Measurements from ENCODE around the gene LLGL1.

DNA sequence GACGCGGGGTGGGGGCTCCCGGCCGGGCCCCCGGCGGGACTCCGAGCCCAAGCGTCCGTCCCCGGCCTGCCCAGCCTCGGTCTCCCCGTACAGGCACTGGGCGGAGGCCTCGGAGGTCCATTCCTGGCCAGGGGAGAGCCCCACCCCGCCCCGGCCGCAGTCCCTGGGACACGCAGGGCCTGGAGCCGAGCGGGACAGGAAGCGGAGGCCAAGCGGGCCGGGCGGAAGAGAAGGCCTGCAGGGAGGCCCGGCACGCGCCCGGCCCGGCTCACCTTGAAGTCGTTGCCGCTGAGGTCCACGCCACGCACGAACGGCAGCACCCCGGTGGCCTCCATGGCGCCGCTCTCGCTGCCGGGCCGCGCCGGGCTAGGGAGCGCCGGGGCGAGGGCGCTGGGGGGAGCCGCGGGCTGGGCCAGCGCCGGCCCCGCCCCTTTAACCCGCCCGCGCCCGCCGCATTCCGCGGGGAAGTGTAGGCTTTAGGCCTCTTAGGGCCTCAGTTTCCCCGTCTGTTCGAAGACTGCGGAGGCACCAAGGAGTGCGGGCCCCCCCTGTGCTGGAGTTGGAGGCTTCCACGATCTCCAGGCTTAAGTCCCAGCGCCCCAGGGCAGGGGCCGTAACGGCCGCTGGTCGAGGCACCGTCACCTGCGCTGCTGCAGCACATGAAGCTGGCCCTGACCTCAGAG lies 33.1 kb downstream of the LLGL1 start, which contains the start of gene FLII:
- TF ChIP-seq, protein P1, sequence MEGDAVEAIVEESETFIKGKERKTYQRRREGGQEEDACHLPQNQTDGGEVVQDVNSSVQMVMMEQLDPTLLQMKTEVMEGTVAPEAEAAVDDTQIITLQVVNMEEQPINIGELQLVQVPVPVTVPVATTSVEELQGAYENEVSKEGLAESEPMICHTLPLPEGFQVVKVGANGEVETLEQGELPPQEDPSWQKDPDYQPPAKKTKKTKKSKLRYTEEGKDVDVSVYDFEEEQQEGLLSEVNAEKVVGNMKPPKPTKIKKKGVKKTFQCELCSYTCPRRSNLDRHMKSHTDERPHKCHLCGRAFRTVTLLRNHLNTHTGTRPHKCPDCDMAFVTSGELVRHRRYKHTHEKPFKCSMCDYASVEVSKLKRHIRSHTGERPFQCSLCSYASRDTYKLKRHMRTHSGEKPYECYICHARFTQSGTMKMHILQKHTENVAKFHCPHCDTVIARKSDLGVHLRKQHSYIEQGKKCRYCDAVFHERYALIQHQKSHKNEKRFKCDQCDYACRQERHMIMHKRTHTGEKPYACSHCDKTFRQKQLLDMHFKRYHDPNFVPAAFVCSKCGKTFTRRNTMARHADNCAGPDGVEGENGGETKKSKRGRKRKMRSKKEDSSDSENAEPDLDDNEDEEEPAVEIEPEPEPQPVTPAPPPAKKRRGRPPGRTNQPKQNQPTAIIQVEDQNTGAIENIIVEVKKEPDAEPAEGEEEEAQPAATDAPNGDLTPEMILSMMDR (IDR thresholded peaks at IDR 0.05 in 2 of 3, conservative IDR thresholded peaks at IDR 0.05 in 1 of 3; ENCODE audit: borderline replicate concordance in 1 of 3, insufficient read depth in 1 of 3, low read depth in 2 of 3, low read length in 2 of 3) = no peak
- TF ChIP-seq EZH2 (IDR thresholded peaks at IDR 0.05) = no peak
- TF ChIP-seq ELF1 (IDR thresholded peaks at IDR 0.05; ENCODE audit: borderline replicate concordance, low read depth) = no peak
